Body of pancreas (tissue), 4 donors: Measurements from ENCODE around the gene NCSTN.

Experiments
- POLR2A ChIP-seq, 3 donors: fragments of 450-650 bp; IDR thresholded peaks; one replicate each; pipeline ENCODE4 v1.6.1; 2016; ENCODE audit warnings: antibody characterized with exemption in 3 of 3, mild to moderate bottlenecking in 2 of 3
- TF ChIP-seq, protein P1 (sequence below), 7 experiments: fragments of 450-650 bp in 4 of 7; fragments of 200-600 bp in 3 of 7; sonication (generic) in 3 of 7; IDR thresholded peaks; one replicate each; pipeline ENCODE4 v1.5.1; 2016 to 2019; ENCODE audit warnings: antibody characterized with exemption in 7 of 7

DNA sequence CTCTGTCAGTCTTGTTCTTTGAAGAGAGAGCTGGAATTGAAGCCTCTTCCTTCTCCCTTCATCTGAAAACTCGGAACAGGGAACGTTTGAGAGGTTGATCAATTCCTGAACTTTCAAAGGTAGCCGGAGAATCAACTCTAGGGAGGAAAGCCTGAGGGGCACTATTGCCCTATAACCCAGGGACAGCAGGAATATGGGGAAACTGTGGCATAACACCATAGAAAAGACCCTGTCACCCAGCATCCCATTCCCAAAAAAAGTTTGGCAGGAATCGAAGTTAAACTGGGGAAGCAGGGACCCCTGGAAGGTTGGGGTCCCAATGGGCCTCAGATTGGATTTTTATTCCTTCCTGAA lies 18.6 kb downstream of the NCSTN start:
- TF ChIP-seq, protein P1, sequence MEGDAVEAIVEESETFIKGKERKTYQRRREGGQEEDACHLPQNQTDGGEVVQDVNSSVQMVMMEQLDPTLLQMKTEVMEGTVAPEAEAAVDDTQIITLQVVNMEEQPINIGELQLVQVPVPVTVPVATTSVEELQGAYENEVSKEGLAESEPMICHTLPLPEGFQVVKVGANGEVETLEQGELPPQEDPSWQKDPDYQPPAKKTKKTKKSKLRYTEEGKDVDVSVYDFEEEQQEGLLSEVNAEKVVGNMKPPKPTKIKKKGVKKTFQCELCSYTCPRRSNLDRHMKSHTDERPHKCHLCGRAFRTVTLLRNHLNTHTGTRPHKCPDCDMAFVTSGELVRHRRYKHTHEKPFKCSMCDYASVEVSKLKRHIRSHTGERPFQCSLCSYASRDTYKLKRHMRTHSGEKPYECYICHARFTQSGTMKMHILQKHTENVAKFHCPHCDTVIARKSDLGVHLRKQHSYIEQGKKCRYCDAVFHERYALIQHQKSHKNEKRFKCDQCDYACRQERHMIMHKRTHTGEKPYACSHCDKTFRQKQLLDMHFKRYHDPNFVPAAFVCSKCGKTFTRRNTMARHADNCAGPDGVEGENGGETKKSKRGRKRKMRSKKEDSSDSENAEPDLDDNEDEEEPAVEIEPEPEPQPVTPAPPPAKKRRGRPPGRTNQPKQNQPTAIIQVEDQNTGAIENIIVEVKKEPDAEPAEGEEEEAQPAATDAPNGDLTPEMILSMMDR (IDR thresholded peaks at IDR 0.05): no peak
- no peak for TF ChIP-seq POLR2A (IDR thresholded peaks at IDR 0.05)
